ENCODE measurements around the gene FARP1.
"Not testable (repeated sequence)": the region's sequence is repeated elsewhere in the genome, so short reads cannot be mapped to it uniquely, and the experiment has no call there.

The FARP1 gene

GRCh38 chr13:98223741-98224140, 80.8 kb downstream of the FARP1 start:
- H3K27ac ChIP-seq, result no peak overlapping the region
- no peaks in the 10 kb centered on the region for H3K27me3 ChIP-seq
- no peaks in the 10 kb centered on the region for H3K36me3 ChIP-seq
- H3K9me3 ChIP-seq, result no peaks in the 10 kb centered on the region
- TF ChIP-seq, protein P1, sequence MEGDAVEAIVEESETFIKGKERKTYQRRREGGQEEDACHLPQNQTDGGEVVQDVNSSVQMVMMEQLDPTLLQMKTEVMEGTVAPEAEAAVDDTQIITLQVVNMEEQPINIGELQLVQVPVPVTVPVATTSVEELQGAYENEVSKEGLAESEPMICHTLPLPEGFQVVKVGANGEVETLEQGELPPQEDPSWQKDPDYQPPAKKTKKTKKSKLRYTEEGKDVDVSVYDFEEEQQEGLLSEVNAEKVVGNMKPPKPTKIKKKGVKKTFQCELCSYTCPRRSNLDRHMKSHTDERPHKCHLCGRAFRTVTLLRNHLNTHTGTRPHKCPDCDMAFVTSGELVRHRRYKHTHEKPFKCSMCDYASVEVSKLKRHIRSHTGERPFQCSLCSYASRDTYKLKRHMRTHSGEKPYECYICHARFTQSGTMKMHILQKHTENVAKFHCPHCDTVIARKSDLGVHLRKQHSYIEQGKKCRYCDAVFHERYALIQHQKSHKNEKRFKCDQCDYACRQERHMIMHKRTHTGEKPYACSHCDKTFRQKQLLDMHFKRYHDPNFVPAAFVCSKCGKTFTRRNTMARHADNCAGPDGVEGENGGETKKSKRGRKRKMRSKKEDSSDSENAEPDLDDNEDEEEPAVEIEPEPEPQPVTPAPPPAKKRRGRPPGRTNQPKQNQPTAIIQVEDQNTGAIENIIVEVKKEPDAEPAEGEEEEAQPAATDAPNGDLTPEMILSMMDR (IDR thresholded peaks at IDR 0.05), result no peak
- H3K4me3 ChIP-seq (ENCODE audit: low read depth in 1 of 2, low read length in 1 of 2), result no peak overlapping the region
- no peaks in the 10 kb centered on the region for H3K4me1 ChIP-seq (ENCODE audit: control insufficient read depth in 1 of 2, insufficient read depth in 1 of 2, low read depth in 1 of 2, low read length in 1 of 2)

DNA sequence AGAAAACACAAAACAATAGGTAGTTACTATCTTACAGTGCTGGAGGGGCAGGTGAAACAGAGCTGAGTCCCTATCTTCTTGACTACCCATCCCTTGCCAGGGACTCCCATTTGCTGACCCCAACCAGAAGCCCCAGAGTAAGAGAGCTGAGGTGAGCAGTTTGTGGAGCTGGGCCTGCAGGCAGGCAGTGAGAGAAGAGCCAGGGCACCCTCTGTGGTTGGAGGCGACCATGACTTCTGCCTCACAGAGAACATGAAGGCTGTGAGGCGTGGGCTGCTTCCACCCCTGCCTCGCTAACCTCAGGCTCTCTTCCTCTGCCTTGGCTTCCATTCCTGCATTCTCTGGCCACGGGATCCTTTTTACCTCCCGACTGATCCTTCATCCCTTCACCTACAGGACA, 81.7 kb downstream of the FARP1 start:
- no peak overlapping the region for H3K27ac ChIP-seq
- no peaks in the 10 kb centered on the region for H3K4me1 ChIP-seq (ENCODE audit: control insufficient read depth in 1 of 2, insufficient read depth in 1 of 2, low read depth in 1 of 2, low read length in 1 of 2)
- TF ChIP-seq, protein P1 (IDR thresholded peaks at IDR 0.05), result no peak
- H3K4me3 ChIP-seq (ENCODE audit: low read depth in 1 of 2, low read length in 1 of 2), result no peak overlapping the region
- no peaks in the 10 kb centered on the region for H3K27me3 ChIP-seq
- H3K9me3 ChIP-seq, result no peaks in the 10 kb centered on the region
- H3K36me3 ChIP-seq, result no peaks in the 10 kb centered on the region

DNA sequence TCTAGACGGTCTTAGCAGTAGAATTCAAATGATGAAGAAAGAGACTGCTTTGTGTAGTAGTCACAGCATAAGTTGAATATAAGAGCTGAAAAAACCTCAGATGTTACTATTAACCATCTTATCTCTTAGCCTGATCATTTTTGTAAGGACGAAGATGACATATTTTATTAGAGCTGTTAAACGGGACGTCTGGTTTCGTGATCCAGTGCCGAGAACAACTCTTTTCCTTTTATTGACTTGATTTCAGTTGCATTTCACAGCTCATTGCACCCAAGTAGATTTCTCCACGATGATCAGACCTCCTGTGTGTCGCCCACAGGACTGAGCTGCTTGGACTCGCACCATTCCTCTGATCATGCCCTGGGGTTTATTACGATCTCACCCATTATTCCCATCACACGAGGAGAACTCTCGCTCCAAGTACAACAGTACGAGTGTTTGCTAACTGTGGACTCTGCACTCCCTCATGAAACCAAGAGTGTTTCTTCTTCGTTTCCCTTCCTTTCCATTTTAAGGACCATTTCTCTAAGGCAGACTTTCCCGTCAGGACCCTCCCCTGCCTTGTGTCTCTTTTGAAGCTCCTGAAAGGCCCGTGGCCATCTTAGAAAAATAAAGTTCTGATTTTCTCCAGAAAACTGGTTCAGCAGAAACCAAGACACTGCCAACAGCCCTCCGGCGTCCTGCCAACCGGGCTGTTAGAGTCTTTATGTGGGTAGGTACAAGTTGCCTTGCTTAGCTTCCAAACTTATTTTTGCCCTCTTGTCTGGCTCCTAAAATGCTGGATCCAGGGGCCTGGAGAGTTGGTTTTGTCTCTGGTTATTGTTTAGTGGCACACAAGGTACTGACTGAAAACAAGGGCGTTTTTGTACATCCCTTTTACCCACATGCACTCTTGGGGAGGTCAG, 82.4 kb downstream of the FARP1 start:
- H3K4me3 ChIP-seq (ENCODE audit: low read depth in 1 of 2, low read length in 1 of 2), result no peak overlapping the region
- H3K4me1 ChIP-seq (ENCODE audit: control insufficient read depth in 1 of 2, insufficient read depth in 1 of 2, low read depth in 1 of 2, low read length in 1 of 2), result no peaks in the 10 kb centered on the region
- TF ChIP-seq, protein P1 (IDR thresholded peaks at IDR 0.05), result no peak
- no peak overlapping the region for H3K27ac ChIP-seq
- H3K27me3 ChIP-seq, result no peaks in the 10 kb centered on the region
- H3K9me3 ChIP-seq, result no peaks in the 10 kb centered on the region
- no peaks in the 10 kb centered on the region for H3K36me3 ChIP-seq

DNA sequence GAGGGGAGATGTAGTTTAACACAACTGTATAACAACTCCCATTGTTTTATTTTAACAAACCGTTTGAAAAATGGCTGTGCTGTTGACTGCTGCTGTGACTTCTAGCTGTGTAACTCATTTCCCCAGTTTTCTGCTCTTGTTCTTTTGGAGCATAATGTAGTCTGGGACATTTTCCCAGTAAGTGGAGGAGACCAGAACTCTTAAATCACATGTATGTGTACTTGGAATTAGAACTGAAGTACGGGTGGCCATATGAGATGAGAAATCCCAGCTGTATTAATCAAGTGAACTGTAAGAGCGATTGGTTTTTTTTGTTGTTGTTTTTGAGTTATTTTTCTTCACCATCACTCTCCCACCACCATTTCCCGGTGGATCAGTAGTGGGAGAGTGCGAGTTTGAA, 83.6 kb downstream of the FARP1 start:
- Histone ChIP-seq H3K4me3 (ENCODE audit: low read depth in 1 of 2, low read length in 1 of 2) (no peak overlapping the region), H3K9me3 (no peaks in the 10 kb centered on the region), H3K27me3 (no peaks in the 10 kb centered on the region), H3K4me1 (ENCODE audit: control insufficient read depth in 1 of 2, insufficient read depth in 1 of 2, low read depth in 1 of 2, low read length in 1 of 2) (no peaks in the 10 kb centered on the region), H3K36me3 (no peaks in the 10 kb centered on the region), H3K27ac (no peak overlapping the region)
- TF ChIP-seq, protein P1 (IDR thresholded peaks at IDR 0.05), result no peak

- TF ChIP-seq, protein P1 (IDR thresholded peaks at IDR 0.05), result no peak
These were observed 85.9 kb downstream of the FARP1 start for GRCh38 chr13:98228661-98229341.

DNA sequence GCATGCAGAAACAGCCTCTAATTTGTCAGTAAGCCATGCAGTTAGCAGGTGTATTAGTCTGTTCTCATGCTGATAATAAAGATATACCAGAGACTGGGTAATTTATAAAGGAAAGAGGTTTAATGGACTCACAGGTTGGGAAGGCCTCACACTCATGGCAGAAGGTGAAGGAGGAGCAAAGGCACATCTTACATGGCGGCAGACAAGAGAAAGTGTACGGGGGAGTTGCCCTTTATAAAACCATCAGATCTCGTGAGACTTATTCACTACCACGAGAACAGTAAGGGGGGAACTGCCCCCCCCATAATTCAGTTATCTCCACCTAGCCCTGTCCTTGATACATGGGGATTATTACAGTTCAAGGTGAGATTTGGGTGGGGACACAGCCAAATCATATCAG, 87.9 kb downstream of the FARP1 start:
- not testable (repeated sequence) for H3K27me3 ChIP-seq; H3K4me3 ChIP-seq (ENCODE audit: low read depth in 1 of 2, low read length in 1 of 2); H3K9me3 ChIP-seq; H3K27ac ChIP-seq; H3K4me1 ChIP-seq (ENCODE audit: control insufficient read depth in 1 of 2, insufficient read depth in 1 of 2, low read depth in 1 of 2, low read length in 1 of 2); H3K36me3 ChIP-seq

More at GRCh38 chr13:98228661-98229341, 85.9 kb downstream of the FARP1 start:
- Histone ChIP-seq H3K27me3 (no peaks in the 10 kb centered on the region), H3K36me3 (no peaks in the 10 kb centered on the region), H3K4me1 (ENCODE audit: control insufficient read depth in 1 of 2, insufficient read depth in 1 of 2, low read depth in 1 of 2, low read length in 1 of 2) (no peaks in the 10 kb centered on the region), H3K9me3 (no peaks in the 10 kb centered on the region), H3K4me3 (ENCODE audit: low read depth in 1 of 2, low read length in 1 of 2) (no peak overlapping the region), H3K27ac (no peak overlapping the region)

All from neutrophil (primary cell).